KMS-11 (cell line): ENCODE results near the gene PRSS50.
"Not testable (repeated sequence)": the region's sequence is repeated elsewhere in the genome, so short reads cannot be mapped to it uniquely, and the experiment has no call there.

Experiments used
- H2AFZ ChIP-seq: fragments of 200-600 bp; sonication (generic); 2 replicates; pipeline ENCODE4 v1.6.1; 2016; ENCODE audit warnings: antibody characterized with exemption, mixed run types, low read depth
- H3K27ac ChIP-seq: fragments of 200-600 bp; sonication (generic); 2 replicates; pipeline ENCODE4 v1.6.1; 2016; ENCODE audit warnings: mild to moderate bottlenecking, mixed run types
- H3K27me3 ChIP-seq: fragments of 200-600 bp; sonication (generic); 2 replicates; pipeline ENCODE4 v1.6.1; 2017; ENCODE audit warnings: mild to moderate bottlenecking, low read depth, mixed run types, moderate library complexity; ENCODE audit not compliant: insufficient read depth
- H3K36me3 ChIP-seq: fragments of 200-600 bp; sonication (generic); 2 replicates; pipeline ENCODE4 v1.6.1; 2017; ENCODE audit warnings: mild to moderate bottlenecking, mixed run types; ENCODE audit not compliant: insufficient read depth
- H3K4me1 ChIP-seq: fragments of 200-600 bp; sonication (generic); 2 replicates; pipeline ENCODE4 v1.6.1; 2016; ENCODE audit warnings: mild to moderate bottlenecking, low read depth, mixed run types; ENCODE audit not compliant: poor library complexity, severe bottlenecking
- H3K4me2 ChIP-seq: fragments of 200-600 bp; sonication (generic); 2 replicates; pipeline ENCODE4 v1.7.0; 2016; ENCODE audit warnings: mild to moderate bottlenecking, mixed run types
- H3K4me3 ChIP-seq: fragments of 200-600 bp; sonication (generic); IDR thresholded peaks from 2 replicates; pipeline ENCODE4 v1.6.1; 2017; ENCODE audit warnings: low read depth, low read length, mixed read lengths; ENCODE audit not compliant: insufficient read depth
- H3K79me2 ChIP-seq: fragments of 200-600 bp; sonication (generic); 2 replicates; pipeline ENCODE4 v1.6.1; 2016; ENCODE audit warnings: low read depth, mixed run types; ENCODE audit not compliant: insufficient read depth
- H3K9ac ChIP-seq: fragments of 200-600 bp; sonication (generic); 2 replicates; pipeline ENCODE4 v1.6.1; 2016; ENCODE audit warnings: mild to moderate bottlenecking, mixed run types
- H4K20me1 ChIP-seq: fragments of 200-600 bp; sonication (generic); 2 replicates; pipeline ENCODE4 v1.6.1; 2016; ENCODE audit warnings: mild to moderate bottlenecking, mixed run types; ENCODE audit not compliant: insufficient read depth
- CTCF ChIP-seq: fragments of 200-600 bp; sonication (generic); conservative IDR thresholded peaks from 2 replicates; pipeline ENCODE4 v1.6.1; 2017; ENCODE audit warnings: low read depth, mild to moderate bottlenecking, antibody characterized with exemption, low read length, moderate library complexity, mixed read lengths

PRSS50 gene

GRCh38 chr3:46756642-46757041, 39.0 kb upstream of the PRSS50 start:
- Histone ChIP-seq H3K4me1 (no peaks in the 10 kb centered on the region), H3K36me3 (no peaks in the 10 kb centered on the region), H3K4me3 (no peak overlapping the region), H3K4me2 (no peak overlapping the region), H3K27me3 (no peaks in the 10 kb centered on the region), H2AFZ (no peak overlapping the region), H3K27ac (no peak overlapping the region), H4K20me1 (no peaks in the 10 kb centered on the region), H3K9ac (no peak overlapping the region), H3K79me2 (no peaks in the 10 kb centered on the region)
- TF ChIP-seq CTCF: no peak

DNA sequence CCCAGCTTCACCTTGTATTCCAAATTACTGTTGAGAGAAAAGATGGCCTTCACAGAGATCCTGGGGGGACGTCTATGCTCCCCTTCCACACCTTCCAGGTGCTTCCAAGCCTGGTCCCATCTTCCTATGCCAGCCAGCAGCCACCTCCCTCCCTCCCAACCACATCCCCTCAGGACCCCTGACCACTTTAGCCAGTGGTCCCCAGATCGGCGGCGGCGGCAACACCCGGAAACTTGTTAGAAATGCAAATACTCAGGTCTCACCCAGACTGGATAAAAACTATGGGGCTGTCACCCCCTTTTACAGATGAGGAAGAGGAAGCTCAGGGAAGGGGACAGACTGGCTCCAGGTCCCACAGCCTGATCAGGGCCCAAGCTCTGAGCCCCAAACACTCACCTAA, 38.0 kb upstream of the PRSS50 start:
- Histone ChIP-seq H3K4me3 (no peak overlapping the region), H4K20me1 (no peaks in the 10 kb centered on the region), H3K79me2 (no peaks in the 10 kb centered on the region), H3K4me2 (no peak overlapping the region), H3K36me3 (no peaks in the 10 kb centered on the region), H3K27me3 (no peaks in the 10 kb centered on the region), H2AFZ (no peak overlapping the region), H3K27ac (no peak overlapping the region), H3K9ac (no peak overlapping the region), H3K4me1 (no peaks in the 10 kb centered on the region)
- no peak for TF ChIP-seq CTCF

GRCh38 chr3:46753127-46753526, 35.5 kb upstream of the PRSS50 start:
- H3K4me3 ChIP-seq, H3K9ac ChIP-seq, H3K4me2 ChIP-seq, H4K20me1 ChIP-seq, H3K4me1 ChIP-seq, H3K36me3 ChIP-seq, H2AFZ ChIP-seq, H3K27me3 ChIP-seq, H3K79me2 ChIP-seq, H3K27ac ChIP-seq: not testable (repeated sequence)

GRCh38 chr3:46750555-46751038, 32.9 kb upstream of the PRSS50 start:
- Histone ChIP-seq H3K4me2 (no peak overlapping the region), H3K4me1 (no peaks in the 10 kb centered on the region), H3K4me3 (no peak overlapping the region)

DNA sequence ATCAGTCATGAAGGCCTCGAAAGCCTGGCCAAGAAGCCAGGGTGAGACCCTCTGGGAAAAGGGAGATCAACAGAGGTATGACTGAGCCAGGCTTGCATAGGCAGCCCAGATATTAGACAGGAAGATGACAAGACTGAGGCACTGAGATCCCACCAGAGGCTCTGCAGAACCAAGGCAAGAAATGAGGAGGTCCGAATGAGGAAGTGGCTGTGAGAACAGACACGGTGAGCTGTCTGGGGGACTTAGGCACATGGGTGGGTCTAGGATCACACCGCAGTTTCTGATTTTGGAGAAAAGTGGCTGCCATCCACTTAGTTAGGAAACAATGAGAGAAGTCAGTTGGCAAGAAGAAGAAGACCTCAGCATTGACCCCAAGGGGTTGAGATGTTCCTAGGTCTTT, 31.5 kb upstream of the PRSS50 start:
- Histone ChIP-seq H3K4me3 (no peak overlapping the region), H3K9ac (no peak overlapping the region), H3K4me2 (no peak overlapping the region), H3K4me1 (no peaks in the 10 kb centered on the region), H3K27ac (no peak overlapping the region), H3K27me3 (no peaks in the 10 kb centered on the region), H3K36me3 (no peaks in the 10 kb centered on the region), H4K20me1 (no peaks in the 10 kb centered on the region), H2AFZ (no peak overlapping the region), H3K79me2 (no peaks in the 10 kb centered on the region)
- no peak for TF ChIP-seq CTCF

More at GRCh38 chr3:46750555-46751038, 32.9 kb upstream of the PRSS50 start:
- Histone ChIP-seq H2AFZ (no peak overlapping the region), H4K20me1 (no peaks in the 10 kb centered on the region), H3K36me3 (no peaks in the 10 kb centered on the region), H3K27me3 (no peaks in the 10 kb centered on the region), H3K79me2 (no peaks in the 10 kb centered on the region), H3K27ac (no peak overlapping the region), H3K9ac (no peak overlapping the region)
- TF ChIP-seq CTCF: no peak
